Mononuclear cell (primary cell): ENCODE results near the gene NUMA1. TPM values are rescaled to one million over a fixed set of nuclear protein-coding genes. Genes with fewer than 3 reads are reported as not detected.

Experiments used
- H3K27me3 ChIP-seq: 2 replicates; pipeline ENCODE4 v1.6.0; 2011; ENCODE audit warnings: low read length, control low read depth; ENCODE audit not compliant: insufficient read depth
- H3K4me1 ChIP-seq: 2 replicates; pipeline ENCODE4 v1.5.1; 2011; ENCODE audit warnings: mild to moderate bottlenecking, low read length, control low read depth; ENCODE audit not compliant: insufficient read depth
- H3K4me3 ChIP-seq: 2 replicates; pipeline ENCODE4 v1.5.1; 2011; ENCODE audit warnings: mild to moderate bottlenecking, low read length, moderate library complexity
- H3K9me3 ChIP-seq: 2 replicates; pipeline ENCODE4 v1.5.1; 2011; ENCODE audit warnings: low read depth, mild to moderate bottlenecking, control low read depth, low read length
- total RNA-seq: library from RNA; depleted of rRNA; stranded (reverse); fragments of >200 nt; gene quantifications from one replicate; pipeline ENCODE4 v1.2.3, GENCODE V29; 2012

NUMA1 gene
- total RNA-seq, 1 donor: 125 TPM

DNA sequence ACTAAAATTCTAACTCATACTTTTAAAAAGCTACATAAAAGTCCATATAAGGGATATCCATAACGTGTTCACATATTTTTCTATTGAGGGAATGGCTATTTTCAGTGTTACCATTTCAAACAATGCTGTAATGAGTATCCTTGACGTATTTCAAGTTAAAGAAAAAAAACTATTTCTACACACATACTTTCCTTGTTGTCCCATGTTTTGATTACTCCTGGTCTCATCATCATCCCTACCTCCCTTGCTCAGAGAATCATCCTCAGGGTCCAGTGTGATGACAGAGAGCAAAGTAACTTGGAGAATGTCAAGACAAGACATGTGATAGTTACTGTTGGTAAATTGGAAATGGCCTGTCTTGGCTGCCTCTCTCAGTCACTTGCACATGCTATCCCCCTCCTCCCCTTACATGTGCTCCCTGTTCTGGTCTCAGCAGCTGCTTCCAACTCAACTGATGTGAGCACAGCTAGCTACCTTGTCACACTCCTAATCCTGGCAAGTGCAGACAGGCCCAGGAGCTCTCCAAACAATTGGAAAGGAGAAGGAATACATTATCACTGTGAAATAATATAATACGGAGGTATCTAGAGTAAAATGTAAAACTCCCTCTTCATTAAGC is 21.8 kb downstream of the NUMA1 start:
- Histone ChIP-seq H3K4me3 (no peak overlapping the region), H3K27me3 (no peaks in the 10 kb centered on the region), H3K9me3 (no peaks in the 10 kb centered on the region), H3K4me1 (peaks cover 8% of the 10 kb centered on the region)

DNA sequence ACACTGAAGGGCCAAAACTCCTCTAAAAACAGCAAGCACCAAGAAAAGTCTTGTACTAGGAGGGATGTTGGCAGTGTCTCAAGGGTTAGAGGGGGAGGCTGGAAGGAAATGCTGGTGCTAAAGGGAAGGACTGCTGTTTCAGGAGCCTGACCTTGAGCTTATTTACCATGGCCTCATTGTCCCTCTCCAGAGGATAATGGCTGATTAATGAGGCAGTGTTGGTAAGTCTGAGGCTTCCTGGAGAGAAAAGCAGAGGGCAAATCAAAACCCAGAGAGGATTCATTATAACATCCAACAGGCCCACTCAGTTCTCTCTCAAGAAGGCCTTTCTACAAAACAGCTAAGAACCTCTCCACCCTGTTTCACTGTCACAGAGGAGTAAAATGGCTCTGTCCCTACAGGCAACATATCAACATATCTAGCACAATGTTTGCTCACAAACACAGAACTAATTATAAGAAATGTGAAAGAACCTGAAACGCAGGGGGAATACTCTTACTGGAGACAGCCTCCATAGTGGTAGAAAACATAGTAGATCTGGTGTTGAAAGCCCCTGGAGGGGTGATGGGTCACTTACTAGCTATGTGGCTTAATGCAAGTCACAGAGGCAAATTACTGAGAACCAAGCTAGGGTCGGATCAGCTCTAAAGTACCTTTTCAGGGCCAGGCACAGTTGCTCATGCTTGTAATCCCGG is 31.4 kb downstream of the NUMA1 start:
- no peak overlapping the region for H3K4me3 ChIP-seq
- no peaks in the 10 kb centered on the region for H3K27me3 ChIP-seq
- no peaks in the 10 kb centered on the region for H3K9me3 ChIP-seq
- H3K4me1 ChIP-seq: no peaks in the 10 kb centered on the region

DNA sequence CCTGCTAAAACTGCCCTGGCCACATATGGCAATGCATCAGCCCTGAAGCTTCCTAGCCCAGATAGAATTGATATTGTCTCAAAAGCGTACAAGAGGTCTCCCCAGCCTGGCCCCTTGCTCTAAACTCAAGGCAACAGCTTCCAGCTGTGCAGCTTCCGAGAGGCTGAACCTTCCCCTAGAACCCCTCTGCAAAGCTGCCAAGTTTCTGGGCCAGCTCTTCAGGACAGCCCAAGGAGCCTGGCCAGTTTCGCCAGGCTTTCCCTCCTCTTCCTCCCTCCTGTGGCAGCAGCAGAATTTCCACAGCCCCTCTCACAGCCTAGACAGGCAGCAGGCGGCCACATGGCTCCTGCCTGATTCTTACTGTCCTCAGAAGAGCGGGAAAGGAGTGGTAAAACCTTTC is 34.5 kb downstream of the NUMA1 start:
- peaks cover 26% of the 10 kb centered on the region for H3K4me1 ChIP-seq
- no peaks in the 10 kb centered on the region for H3K27me3 ChIP-seq
- no peak overlapping the region for H3K4me3 ChIP-seq

DNA sequence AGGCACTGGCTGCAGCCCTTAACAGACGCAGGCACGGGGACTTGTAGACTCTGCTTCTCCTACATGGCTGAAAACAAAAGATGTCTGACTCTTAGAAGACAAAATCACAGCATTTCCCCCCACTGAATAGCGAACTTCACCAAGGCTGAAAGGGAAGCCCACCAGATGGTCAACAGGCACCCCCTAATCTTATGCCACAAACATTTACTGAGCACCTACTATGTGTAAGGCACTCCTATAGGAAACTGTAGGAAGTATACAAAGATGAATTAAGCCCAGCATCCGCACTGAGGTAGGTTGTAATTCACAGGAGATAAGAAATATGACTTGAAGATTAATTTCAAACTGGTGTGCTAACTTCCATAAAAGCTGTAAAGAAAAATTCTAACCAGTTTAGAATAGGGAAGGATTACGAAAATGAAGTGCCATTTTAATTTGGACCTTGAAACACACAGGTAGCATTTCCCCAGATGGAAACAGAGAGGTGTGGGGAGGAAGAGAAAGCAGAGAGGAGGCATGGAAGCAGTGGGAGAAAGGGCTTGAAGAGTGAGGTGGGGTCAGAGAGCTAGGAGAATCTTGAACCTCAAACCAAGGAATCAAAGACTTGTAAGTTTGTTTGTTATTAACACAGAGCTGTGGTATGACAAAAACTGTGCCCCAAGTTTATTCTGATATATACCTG is 38.1 kb downstream of the NUMA1 start:
- peaks cover 55% of the 10 kb centered on the region for H3K4me1 ChIP-seq
- no peaks in the 10 kb centered on the region for H3K9me3 ChIP-seq
- no peaks in the 10 kb centered on the region for H3K27me3 ChIP-seq
- H3K4me3 ChIP-seq: peak overlapping the region; percentile 71

More for the DNA sequence above, 34.5 kb downstream of the NUMA1 start:
- H3K9me3 ChIP-seq: no peaks in the 10 kb centered on the region

DNA sequence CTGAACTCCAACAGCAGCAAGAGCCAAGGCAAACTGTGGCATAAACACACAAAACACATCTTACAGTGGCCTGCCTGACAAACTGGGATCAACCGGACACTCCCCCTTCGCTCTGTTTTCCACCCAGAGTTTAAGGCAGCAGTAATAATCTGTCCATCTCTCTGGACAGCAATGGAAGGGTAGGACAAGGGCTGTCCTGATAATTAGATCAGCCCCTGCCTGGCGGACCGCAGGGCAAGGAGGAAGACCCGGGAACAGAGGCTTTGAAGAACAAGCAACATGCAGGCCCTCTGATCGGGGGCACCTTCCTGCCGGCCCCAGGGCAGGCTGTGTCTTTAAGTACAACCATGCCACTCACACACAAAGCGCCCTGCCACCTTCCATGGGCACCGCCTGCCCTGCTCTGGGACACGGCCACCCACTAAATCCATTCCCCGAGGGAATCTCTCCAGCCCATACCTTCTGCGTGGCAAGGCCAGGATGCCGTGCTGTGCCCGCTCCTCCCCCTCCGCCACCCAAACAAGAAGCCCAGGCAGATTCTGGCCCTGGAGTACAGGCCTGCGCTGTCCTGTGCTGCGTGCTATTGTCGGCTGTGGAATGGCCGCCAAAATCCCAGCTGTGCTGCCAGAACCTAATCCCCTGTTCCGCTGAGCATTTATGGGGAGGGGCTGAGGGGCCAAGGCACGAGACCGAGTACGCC is 38.8 kb downstream of the NUMA1 start:
- Histone ChIP-seq H3K4me3 (peak overlapping the region; percentile 71), H3K27me3 (no peaks in the 10 kb centered on the region), H3K4me1 (peaks cover 59% of the 10 kb centered on the region), H3K9me3 (no peaks in the 10 kb centered on the region)

DNA sequence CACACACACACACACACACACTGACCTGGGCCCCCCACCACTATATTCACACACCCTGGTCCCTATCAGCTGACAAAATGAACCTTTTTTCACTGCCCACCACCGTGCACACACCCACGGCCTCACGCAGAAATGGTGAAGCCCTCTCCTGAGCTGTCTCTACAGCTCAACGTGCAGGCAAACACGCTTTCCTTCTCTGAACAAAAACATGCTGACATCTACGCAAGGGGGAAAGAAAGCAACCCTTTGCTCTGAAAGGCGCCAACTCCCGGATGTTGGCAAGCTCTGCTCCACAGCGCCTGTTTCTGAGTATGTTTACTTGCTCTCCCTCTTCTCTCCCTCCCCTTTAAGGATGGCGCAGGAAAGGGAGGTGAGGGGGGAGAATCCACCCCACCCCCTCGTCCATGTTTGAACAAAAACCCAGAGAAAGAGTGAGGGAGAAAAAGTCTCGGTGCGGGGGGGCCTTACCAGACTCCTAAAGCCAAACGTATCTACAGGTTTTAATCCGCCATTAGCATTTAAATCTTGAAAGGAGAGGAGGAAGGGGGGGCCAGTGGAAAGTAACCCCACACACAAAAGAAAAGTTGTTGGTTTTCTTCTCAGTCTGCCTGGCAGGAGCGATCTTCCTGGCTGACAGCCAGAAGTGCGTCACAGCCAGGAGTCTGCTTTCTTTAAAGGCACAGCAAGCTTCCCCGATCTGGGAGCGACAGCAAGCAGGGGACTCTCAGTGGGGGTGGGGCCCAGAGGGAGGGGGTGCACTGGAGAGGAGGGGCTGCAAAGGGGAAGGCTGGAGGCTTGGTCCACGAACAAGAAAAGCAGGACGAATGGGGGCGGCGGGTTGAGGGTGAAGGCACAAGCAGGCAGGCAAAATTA is 39.6 kb downstream of the NUMA1 start:
- H3K4me3 ChIP-seq: peak overlapping the region; percentile 71
- peaks cover 60% of the 10 kb centered on the region for H3K4me1 ChIP-seq
- H3K27me3 ChIP-seq: no peaks in the 10 kb centered on the region
- H3K9me3 ChIP-seq: no peaks in the 10 kb centered on the region

DNA sequence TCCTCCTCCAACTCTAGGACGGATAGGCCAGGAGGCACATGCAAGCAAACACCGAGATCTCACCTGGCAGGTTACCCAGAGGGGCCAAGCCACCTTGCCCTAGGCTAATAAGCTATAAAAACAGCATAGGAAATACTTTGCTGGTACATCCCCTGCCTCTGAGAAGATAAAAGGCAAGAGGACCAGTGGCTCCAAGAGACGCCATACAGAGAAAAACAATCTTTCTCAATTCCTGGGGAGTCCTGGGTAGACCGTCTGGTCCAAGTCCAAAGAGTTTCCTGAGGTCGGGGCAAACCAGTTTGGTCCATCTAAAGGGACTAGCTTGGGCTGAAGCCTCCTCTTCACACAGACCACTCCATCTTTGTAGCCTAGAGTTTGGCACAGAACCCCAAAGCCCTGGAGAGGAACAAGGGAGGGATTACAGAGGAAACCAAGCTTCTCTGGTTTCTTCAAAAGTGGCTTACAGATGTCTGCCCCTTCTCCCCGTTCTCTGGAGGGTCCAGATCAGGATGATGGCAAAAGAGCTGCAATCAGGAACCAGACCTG is 40.4 kb downstream of the NUMA1 start:
- H3K4me1 ChIP-seq: peaks cover 60% of the 10 kb centered on the region
- H3K9me3 ChIP-seq: no peaks in the 10 kb centered on the region
- H3K4me3 ChIP-seq: peak overlapping the region; percentile 71
- H3K27me3 ChIP-seq: no peaks in the 10 kb centered on the region

DNA sequence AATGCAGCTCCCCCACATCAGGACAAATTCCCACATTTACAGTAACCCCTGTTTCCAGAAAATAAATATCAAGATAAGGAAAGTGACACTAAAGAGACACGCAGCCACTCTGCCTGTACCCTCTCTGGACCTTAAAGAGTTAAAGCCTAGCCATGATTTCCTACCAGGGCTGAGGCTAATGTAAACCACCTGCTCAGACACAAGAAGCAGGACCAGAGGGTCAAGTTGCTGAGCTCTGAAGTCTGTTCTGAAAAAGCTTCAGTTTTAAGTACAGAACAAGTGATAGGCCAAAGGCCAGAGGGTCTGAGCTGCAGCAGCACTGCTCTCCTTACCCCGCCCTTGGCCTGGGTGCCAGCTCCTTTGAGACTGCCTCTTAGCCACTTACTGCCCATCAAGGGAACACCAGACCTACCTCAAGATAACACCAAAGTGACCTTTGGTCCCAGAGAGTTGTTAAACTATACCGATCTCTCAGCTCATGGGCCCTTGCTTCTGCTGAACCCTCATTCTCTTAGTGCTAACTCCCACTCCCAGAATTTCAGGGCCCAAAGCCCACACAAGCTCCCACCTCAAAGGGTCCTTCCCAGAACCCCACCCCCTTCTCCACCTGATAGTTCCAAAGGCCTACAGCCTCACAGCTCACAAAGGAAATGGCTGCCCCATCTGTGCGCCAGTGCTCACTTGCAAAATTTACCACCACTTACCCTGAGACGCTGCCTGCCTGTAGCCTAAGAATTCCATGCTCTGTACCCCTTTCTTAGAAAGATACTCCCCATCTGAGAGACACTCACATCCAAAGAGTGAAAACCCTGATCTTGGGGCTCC is 41.1 kb downstream of the NUMA1 start:
- Histone ChIP-seq H3K27me3 (no peaks in the 10 kb centered on the region), H3K9me3 (no peaks in the 10 kb centered on the region), H3K4me3 (peak overlapping the region; percentile 71), H3K4me1 (peaks cover 60% of the 10 kb centered on the region)

DNA sequence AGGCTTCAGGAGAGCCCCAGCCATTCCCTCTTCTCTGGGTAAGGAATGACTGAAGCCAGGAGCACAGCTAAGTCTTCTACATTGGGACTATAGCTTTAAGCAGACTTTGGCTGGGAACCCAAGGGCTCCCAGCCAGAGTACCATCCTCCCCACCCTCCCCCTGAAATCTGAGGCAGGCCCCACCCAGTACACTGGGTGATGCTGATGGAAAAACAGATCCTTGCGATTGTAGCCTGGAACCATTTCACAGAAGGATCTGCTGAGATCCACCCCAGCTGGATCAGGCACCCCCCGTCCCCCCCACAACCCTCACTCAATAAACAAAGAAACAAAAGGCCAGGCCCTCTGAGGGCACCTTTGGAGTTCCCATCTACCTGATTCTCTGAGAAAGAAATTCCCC is 41.9 kb downstream of the NUMA1 start:
- Histone ChIP-seq H3K27me3 (no peaks in the 10 kb centered on the region), H3K9me3 (no peaks in the 10 kb centered on the region), H3K4me1 (peaks cover 60% of the 10 kb centered on the region), H3K4me3 (no peak overlapping the region)

DNA sequence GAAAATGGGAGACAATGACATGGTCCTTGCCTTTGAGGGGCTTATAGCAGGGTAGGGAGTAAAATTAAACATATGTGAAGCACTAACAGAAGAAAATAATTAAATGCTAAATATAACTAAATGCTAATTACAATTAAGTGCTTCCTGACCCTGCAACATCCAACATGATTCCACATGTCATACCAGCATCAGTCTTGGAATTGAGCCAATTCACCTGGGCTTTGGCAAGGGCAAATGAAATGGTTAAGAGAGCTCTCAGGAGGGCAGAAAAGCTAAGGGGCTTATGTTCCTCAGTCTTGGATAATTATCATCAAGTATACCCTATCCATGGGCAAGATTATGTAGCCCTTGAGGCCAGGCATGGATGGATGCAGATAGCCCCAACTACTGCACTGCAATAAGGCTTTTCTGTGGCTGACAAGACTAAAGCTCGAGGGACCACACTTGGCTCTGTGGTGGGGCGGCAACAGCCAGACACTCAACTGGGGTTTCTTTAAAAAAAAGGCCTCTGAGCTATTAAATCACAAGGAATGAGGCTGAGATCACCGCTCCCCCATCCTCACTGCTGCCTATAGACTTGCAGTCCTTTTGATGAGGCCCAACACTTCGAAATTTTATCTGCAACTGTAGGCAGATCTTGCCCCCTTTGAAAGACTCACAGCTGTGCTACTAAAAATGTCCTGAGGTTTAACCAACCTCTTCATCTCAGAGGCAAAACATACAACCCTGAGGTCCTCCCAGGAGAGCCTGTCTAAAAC is 42.6 kb downstream of the NUMA1 start:
- Histone ChIP-seq H3K27me3 (no peaks in the 10 kb centered on the region), H3K4me1 (peaks cover 58% of the 10 kb centered on the region), H3K4me3 (no peak overlapping the region)

DNA sequence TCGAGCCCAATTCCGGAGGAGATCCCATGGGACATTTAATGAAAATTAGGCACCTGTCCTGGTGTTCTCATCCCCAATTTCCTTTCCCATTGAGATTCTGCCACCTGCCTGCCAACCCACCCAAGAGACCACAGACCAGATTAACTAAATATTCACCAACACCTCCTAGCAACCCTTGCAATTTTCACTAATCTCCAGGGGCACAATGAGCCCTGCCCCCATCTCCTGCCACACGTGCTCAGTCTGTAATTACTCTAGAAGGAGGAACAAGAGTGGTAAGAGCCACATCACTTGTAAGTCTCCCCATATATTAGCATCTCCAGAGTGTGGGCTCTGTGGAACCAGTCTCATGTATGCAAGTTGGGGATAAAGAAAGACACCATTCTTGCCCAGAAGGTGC is 43.7 kb downstream of the NUMA1 start:
- Histone ChIP-seq H3K4me1 (peaks cover 56% of the 10 kb centered on the region), H3K4me3 (no peak overlapping the region), H3K27me3 (no peaks in the 10 kb centered on the region), H3K9me3 (no peaks in the 10 kb centered on the region)

More for the DNA sequence above, 42.6 kb downstream of the NUMA1 start:
- no peaks in the 10 kb centered on the region for H3K9me3 ChIP-seq

DNA sequence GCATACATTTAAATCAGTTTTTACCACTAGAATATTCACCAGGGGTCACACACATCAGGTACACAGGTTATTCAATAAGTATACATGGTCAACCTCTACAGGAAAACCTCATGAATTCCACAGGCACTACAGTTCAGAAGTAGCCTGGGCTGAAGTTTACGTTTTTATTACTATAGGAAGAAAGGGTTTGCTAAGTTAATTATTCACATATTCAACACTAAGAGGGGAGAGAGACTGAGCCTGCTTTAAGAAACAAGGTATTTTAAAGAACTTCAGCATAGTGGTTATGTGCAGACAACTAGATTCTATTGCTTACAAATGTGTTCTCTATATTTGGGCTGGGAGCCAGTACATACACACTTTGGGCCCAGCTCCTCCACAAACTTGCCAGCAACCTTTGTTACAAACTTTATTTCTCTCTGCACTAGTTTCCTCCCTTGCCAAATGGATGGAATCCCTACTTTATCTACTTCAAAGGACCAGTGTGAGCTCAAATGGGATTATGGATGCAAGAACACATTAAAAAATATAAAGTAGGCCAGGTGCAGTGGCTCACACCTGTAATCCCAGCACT is 49.8 kb downstream of the NUMA1 start:
- H3K9me3 ChIP-seq: no peaks in the 10 kb centered on the region
- peaks cover 24% of the 10 kb centered on the region for H3K4me1 ChIP-seq
- no peak overlapping the region for H3K4me3 ChIP-seq
- no peaks in the 10 kb centered on the region for H3K27me3 ChIP-seq

DNA sequence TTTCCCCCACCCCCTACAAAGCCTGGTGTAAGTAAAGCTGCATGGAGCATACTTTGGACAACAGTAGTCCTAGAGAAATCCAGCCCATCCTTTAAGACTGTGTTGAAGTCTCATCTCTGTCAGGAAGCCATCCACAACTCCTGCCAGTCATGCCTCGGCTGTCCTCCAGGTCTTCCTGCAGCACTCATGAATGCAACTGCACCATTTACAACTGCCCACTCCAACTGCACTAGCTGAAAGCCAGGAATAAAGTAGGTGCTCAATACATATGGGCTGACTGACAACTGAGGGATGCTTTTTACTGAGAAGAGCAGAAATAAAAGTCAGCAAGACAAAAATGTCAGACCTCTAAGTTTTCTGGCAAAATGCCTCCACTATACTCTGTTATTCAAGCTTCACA is 54.3 kb downstream of the NUMA1 start:
- H3K4me3 ChIP-seq: no peak overlapping the region
- H3K9me3 ChIP-seq: no peaks in the 10 kb centered on the region
- peaks cover 12% of the 10 kb centered on the region for H3K4me1 ChIP-seq
- H3K27me3 ChIP-seq: no peaks in the 10 kb centered on the region
